ENCODE results near the gene ARL14.

- TF ChIP-seq, protein P1, sequence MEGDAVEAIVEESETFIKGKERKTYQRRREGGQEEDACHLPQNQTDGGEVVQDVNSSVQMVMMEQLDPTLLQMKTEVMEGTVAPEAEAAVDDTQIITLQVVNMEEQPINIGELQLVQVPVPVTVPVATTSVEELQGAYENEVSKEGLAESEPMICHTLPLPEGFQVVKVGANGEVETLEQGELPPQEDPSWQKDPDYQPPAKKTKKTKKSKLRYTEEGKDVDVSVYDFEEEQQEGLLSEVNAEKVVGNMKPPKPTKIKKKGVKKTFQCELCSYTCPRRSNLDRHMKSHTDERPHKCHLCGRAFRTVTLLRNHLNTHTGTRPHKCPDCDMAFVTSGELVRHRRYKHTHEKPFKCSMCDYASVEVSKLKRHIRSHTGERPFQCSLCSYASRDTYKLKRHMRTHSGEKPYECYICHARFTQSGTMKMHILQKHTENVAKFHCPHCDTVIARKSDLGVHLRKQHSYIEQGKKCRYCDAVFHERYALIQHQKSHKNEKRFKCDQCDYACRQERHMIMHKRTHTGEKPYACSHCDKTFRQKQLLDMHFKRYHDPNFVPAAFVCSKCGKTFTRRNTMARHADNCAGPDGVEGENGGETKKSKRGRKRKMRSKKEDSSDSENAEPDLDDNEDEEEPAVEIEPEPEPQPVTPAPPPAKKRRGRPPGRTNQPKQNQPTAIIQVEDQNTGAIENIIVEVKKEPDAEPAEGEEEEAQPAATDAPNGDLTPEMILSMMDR (IDR thresholded peaks at IDR 0.05; ENCODE audit: insufficient read depth, low read depth, low read length): no peak
- no peak for TF ChIP-seq EZH2 (IDR thresholded peaks at IDR 0.05; ENCODE audit: insufficient read depth, low read length)
Observed at GRCh38 chr3:160695003-160695402, 18.0 kb downstream of the ARL14 start.

Measured in astrocyte (in vitro differentiated cells and primary cell).